Measurements from ENCODE around the gene C9. TPM values are rescaled to one million over a fixed set of nuclear protein-coding genes. Genes with fewer than 3 reads are reported as not detected.

Gene C9
- total RNA-seq, 2 donors from 2014 or later = not detected

- no peak overlapping the region for H3K27ac ChIP-seq (ENCODE audit: low read depth, low read length)
- Mint-ChIP-seq H3K36me3 (ENCODE audit: low read depth) (peaks cover 18% of the 10 kb centered on the region), H3K27ac (no peak overlapping the region), H3K4me1 (peaks cover 1% of the 10 kb centered on the region), H3K9me3 (no peaks in the 10 kb centered on the region), H3K27me3 (ENCODE audit: insufficient read depth) (no peaks in the 10 kb centered on the region), H3K4me3 (no peak overlapping the region)
- TF ChIP-seq CTCF (conservative IDR thresholded peaks at IDR 0.05) = no peak
- 100% methylated on average over 1 of the region's 1 CpG; no CpG with 5 or more reads in 1 of the 2 experiments for WGBS, 2 experiments (ENCODE audit: insufficient coverage in 1 of 2, insufficient read length in 1 of 2)
- H3K9me3 ChIP-seq (ENCODE audit: control insufficient read depth, low read length) = no peaks in the 10 kb centered on the region
- no peaks in the 10 kb centered on the region for H3K27me3 ChIP-seq (ENCODE audit: control insufficient read depth, insufficient read depth, low read length, poor library complexity, severe bottlenecking)
- no peak for DNase-seq
- H3K4me3 ChIP-seq (ENCODE audit: low read length) = no peak overlapping the region
- H3K4me1 ChIP-seq (ENCODE audit: control insufficient read depth, insufficient read depth, low read length) = no peaks in the 10 kb centered on the region
- no peak overlapping the region for H3K9ac ChIP-seq (ENCODE audit: extremely low read depth, low read length, poor library complexity, severe bottlenecking)
- H3K36me3 ChIP-seq (ENCODE audit: control insufficient read depth, insufficient read depth, low read length) = peaks cover 63% of the 10 kb centered on the region
Observed at GRCh38 chr5:39384271-39384670, 20.0 kb upstream of the C9 start.

- Histone ChIP-seq H3K4me3 (ENCODE audit: low read length) (no peak overlapping the region), H3K36me3 (ENCODE audit: control insufficient read depth, insufficient read depth, low read length) (peaks cover 67% of the 10 kb centered on the region), H3K27me3 (ENCODE audit: control insufficient read depth, insufficient read depth, low read length, poor library complexity, severe bottlenecking) (no peaks in the 10 kb centered on the region), H3K9me3 (ENCODE audit: control insufficient read depth, low read length) (no peaks in the 10 kb centered on the region), H3K9ac (ENCODE audit: extremely low read depth, low read length, poor library complexity, severe bottlenecking) (no peak overlapping the region), H3K4me1 (ENCODE audit: control insufficient read depth, insufficient read depth, low read length) (no peaks in the 10 kb centered on the region), H3K27ac (ENCODE audit: low read depth, low read length) (no peak overlapping the region)
- WGBS, 2 experiments (ENCODE audit: insufficient coverage in 1 of 2, insufficient read length in 1 of 2) = 80 to 88% methylated on average over 1 to 3 of the region's 3 CpGs
- Mint-ChIP-seq H3K27me3 (ENCODE audit: insufficient read depth) (no peaks in the 10 kb centered on the region), H3K27ac (no peak overlapping the region), H3K4me1 (peaks cover 2% of the 10 kb centered on the region), H3K4me3 (no peak overlapping the region), H3K36me3 (ENCODE audit: low read depth) (peaks cover 22% of the 10 kb centered on the region), H3K9me3 (no peaks in the 10 kb centered on the region)
- TF ChIP-seq CTCF (conservative IDR thresholded peaks at IDR 0.05) = no peak
- DNase-seq = no peak
Observed at GRCh38 chr5:39381376-39381775, 17.1 kb upstream of the C9 start.

GRCh38 chr5:39379693-39380092 is 15.4 kb upstream of the C9 start:
- no peak for DNase-seq
- WGBS, 2 experiments (ENCODE audit: insufficient coverage in 1 of 2, insufficient read length in 1 of 2) = 91 to 95% methylated on average over 3 of the region's 3 CpGs
- Mint-ChIP-seq H3K9me3 (no peaks in the 10 kb centered on the region), H3K27ac (no peak overlapping the region), H3K4me3 (no peak overlapping the region), H3K4me1 (peaks cover 3% of the 10 kb centered on the region), H3K27me3 (ENCODE audit: insufficient read depth) (no peaks in the 10 kb centered on the region), H3K36me3 (ENCODE audit: low read depth) (peaks cover 31% of the 10 kb centered on the region)
- Histone ChIP-seq H3K27ac (ENCODE audit: low read depth, low read length) (no peak overlapping the region), H3K27me3 (ENCODE audit: control insufficient read depth, insufficient read depth, low read length, poor library complexity, severe bottlenecking) (no peaks in the 10 kb centered on the region), H3K9ac (ENCODE audit: extremely low read depth, low read length, poor library complexity, severe bottlenecking) (no peak overlapping the region), H3K4me3 (ENCODE audit: low read length) (no peak overlapping the region), H3K4me1 (ENCODE audit: control insufficient read depth, insufficient read depth, low read length) (no peaks in the 10 kb centered on the region), H3K36me3 (ENCODE audit: control insufficient read depth, insufficient read depth, low read length) (peaks cover 78% of the 10 kb centered on the region), H3K9me3 (ENCODE audit: control insufficient read depth, low read length) (no peaks in the 10 kb centered on the region)
- no peak for TF ChIP-seq CTCF (conservative IDR thresholded peaks at IDR 0.05)
